ENCODE measurements around the gene IMMP2L. TPM values are rescaled to one million over a fixed set of nuclear protein-coding genes. Genes with fewer than 3 reads are reported as not detected.

IMMP2L gene
- total RNA-seq, 4 donors from 2014 or later: 19.0 to 37.2 (median 21.3) TPM

- no peak for TF ChIP-seq CTCF (IDR thresholded peaks at IDR 0.05; ENCODE audit: low read depth)
These were observed 63.8 kb downstream of the IMMP2L start for GRCh38 chr7:111498391-111499007.

- no peak for TF ChIP-seq CTCF (IDR thresholded peaks at IDR 0.05; ENCODE audit: low read depth)
These were observed 67.0 kb downstream of the IMMP2L start for GRCh38 chr7:111495173-111495810.

- TF ChIP-seq CTCF (IDR thresholded peaks at IDR 0.05; ENCODE audit: low read depth): no peak
These were observed 70.1 kb downstream of the IMMP2L start for GRCh38 chr7:111492234-111492633.

GRCh38 chr7:111486472-111487142 lies 75.7 kb downstream of the IMMP2L start:
- no peak for TF ChIP-seq CTCF (IDR thresholded peaks at IDR 0.05; ENCODE audit: low read depth)

GRCh38 chr7:111485701-111486380 lies 76.5 kb downstream of the IMMP2L start:
- TF ChIP-seq CTCF (IDR thresholded peaks at IDR 0.05; ENCODE audit: low read depth): no peak

- no peak for TF ChIP-seq CTCF (IDR thresholded peaks at IDR 0.05; ENCODE audit: low read depth)
These were observed 79.2 kb downstream of the IMMP2L start for GRCh38 chr7:111483078-111483477.

Measured in subcutaneous adipose tissue (tissue), 4 donors.